ENCODE measurements around the gene HTT.

The HTT gene

GRCh38 chr4:3174371-3175338 lies 100.2 kb downstream of the HTT start:
- DNase-seq (ENCODE audit: low read depth in 2 of 2) = no peak

- no peak for DNase-seq (ENCODE audit: low read depth in 2 of 2)
Observed at GRCh38 chr4:3176367-3177229, 102.1 kb downstream of the HTT start.

GRCh38 chr4:3177426-3177825 lies 102.9 kb downstream of the HTT start:
- no peak for DNase-seq (ENCODE audit: low read depth in 2 of 2)

- DNase-seq (ENCODE audit: low read depth in 2 of 2) = no peak
Observed at GRCh38 chr4:3177905-3178304, 103.4 kb downstream of the HTT start.

GRCh38 chr4:3178351-3178750 lies 103.9 kb downstream of the HTT start:
- DNase-seq (ENCODE audit: low read depth in 2 of 2) = no peak

GRCh38 chr4:3179126-3179706 lies 104.7 kb downstream of the HTT start:
- DNase-seq (ENCODE audit: low read depth in 2 of 2) = no peak

GRCh38 chr4:3183008-3183407 lies 108.5 kb downstream of the HTT start:
- DNase-seq (ENCODE audit: low read depth in 2 of 2) = no peak

- DNase-seq (ENCODE audit: low read depth in 2 of 2) = no peak
Observed at GRCh38 chr4:3184725-3185124, 110.2 kb downstream of the HTT start.

GRCh38 chr4:3186609-3187008 lies 112.1 kb downstream of the HTT start:
- no peak for DNase-seq (ENCODE audit: low read depth in 2 of 2)

GRCh38 chr4:3188118-3188517 lies 113.6 kb downstream of the HTT start:
- no peak for DNase-seq (ENCODE audit: low read depth in 2 of 2)

- no peak for DNase-seq (ENCODE audit: low read depth in 2 of 2)
Observed at GRCh38 chr4:3189459-3189858, 115.0 kb downstream of the HTT start.

- no peak for DNase-seq (ENCODE audit: low read depth in 2 of 2)
Observed at GRCh38 chr4:3190549-3190948, 116.1 kb downstream of the HTT start.

GRCh38 chr4:3192188-3192587 lies 117.7 kb downstream of the HTT start:
- DNase-seq (ENCODE audit: low read depth in 2 of 2) = no peak

- DNase-seq (ENCODE audit: low read depth in 2 of 2) = no peak
Observed at GRCh38 chr4:3192827-3193226, 118.3 kb downstream of the HTT start.

GRCh38 chr4:3193531-3194203 lies 119.2 kb downstream of the HTT start:
- DNase-seq (ENCODE audit: low read depth in 2 of 2) = no peak

GRCh38 chr4:3196670-3197359 lies 122.3 kb downstream of the HTT start:
- no peak for DNase-seq (ENCODE audit: low read depth in 2 of 2)

GRCh38 chr4:3197366-3198105 lies 123.1 kb downstream of the HTT start:
- DNase-seq (ENCODE audit: low read depth in 2 of 2) = no peak

GRCh38 chr4:3198906-3199305 lies 124.4 kb downstream of the HTT start:
- no peak for DNase-seq (ENCODE audit: low read depth in 2 of 2)

GRCh38 chr4:3199653-3200422 lies 125.4 kb downstream of the HTT start:
- no peak for DNase-seq (ENCODE audit: low read depth in 2 of 2)

Data from stimulated activated CD8-positive, alpha-beta memory T cell treated with anti-CD3 and anti-CD28 coated beads, Interleukin-15, amount 100 ng/mL, for 48 hours (primary cell).